ENCODE results near the gene PDGFC. TPM values are rescaled to one million over a fixed set of nuclear protein-coding genes. Genes with fewer than 3 reads are reported as not detected.

Gene PDGFC
- total and polyA plus RNA-seq, 2 donors (not counting 3 experiments of a cell fraction or from before 2014, with no cell fraction given) = 2.7 to 5.3 TPM

GRCh38 chr4:156749426-156750403 is 221.9 kb downstream of the PDGFC start:
- DNase-seq (ENCODE audit: low read depth, low spot score) (no peak), FAIRE-seq (no peak)
- H3K4me1 ChIP-seq (ENCODE audit: control insufficient read depth, extremely low read depth, insufficient read depth, low read length) = peaks cover 7% of the 10 kb centered on the region
- H3K4me3 ChIP-seq (replicated peaks in 1 of 3; ENCODE audit: insufficient read depth in 1 of 3, low read depth in 1 of 3, low read length in 3 of 3) = no peak overlapping the region
- intact Hi-C loops (cut with micrococcal nuclease) = loop anchor here (5.0 kb wide), 1 partner anchor 218 kb away; no protein-coding TSS in a partner anchor
- no TSS peak for BruUV-seq (replicated peaks)
- no peak overlapping the region for H3K9ac ChIP-seq (replicated peaks; ENCODE audit: extremely low read depth, insufficient read depth, low read length)
- POLR2A ChIA-PET = no interaction called here
- no peaks in the 10 kb centered on the region for H3K79me2 ChIP-seq (ENCODE audit: control insufficient read depth, insufficient read depth, low read length)
- TF ChIP-seq FOS (IDR thresholded peaks at IDR 0.05; ENCODE audit: borderline replicate concordance, insufficient read depth, low read length) (no peak), MYC (IDR thresholded peaks at IDR 0.05; ENCODE audit: low read depth, low read length) (no peak), POLR2A (IDR thresholded peaks at IDR 0.05; ENCODE audit: low read depth, low read length) (no peak), CTCF (IDR thresholded peaks at IDR 0.05; ENCODE audit: extremely low read depth in 1 of 2, insufficient read depth in 1 of 2, low read depth in 1 of 2, low read length in 2 of 2) (no peak), JUN (IDR thresholded peaks at IDR 0.05; ENCODE audit: borderline replicate concordance, insufficient read depth, insufficient read length, low read depth) (no peak), POLR2AphosphoS5 (IDR thresholded peaks at IDR 0.05; ENCODE audit: insufficient read depth, low read depth, low read length) (no peak), MAX (IDR thresholded peaks at IDR 0.05; ENCODE audit: insufficient read depth, insufficient read length) (no peak), EZH2 (IDR thresholded peaks at IDR 0.05; ENCODE audit: borderline replicate concordance, low read depth, low read length, severe bottlenecking) (no peak), GATA2 (IDR thresholded peaks at IDR 0.05; ENCODE audit: insufficient read depth, insufficient read length, low read depth, low read length) (no peak)
- H3K9me1 ChIP-seq (replicated peaks; ENCODE audit: control insufficient read depth, extremely low read depth, insufficient read depth, low read length) = no peaks in the 10 kb centered on the region
- H3K9me3 ChIP-seq (replicated peaks; ENCODE audit: control insufficient read depth, insufficient read depth, low read length) = no peaks in the 10 kb centered on the region
- no peak overlapping the region for H2AFZ ChIP-seq (ENCODE audit: low read depth, low read length)
- H4K20me1 ChIP-seq (replicated peaks; ENCODE audit: control insufficient read depth, extremely low read depth, insufficient read depth, low read length) = no peaks in the 10 kb centered on the region
- no peak overlapping the region for H3K4me2 ChIP-seq (ENCODE audit: insufficient read depth, low read length)
- H3K27ac ChIP-seq (ENCODE audit: insufficient read depth, low read depth, low read length) = no peak overlapping the region
- no peaks in the 10 kb centered on the region for H3K27me3 ChIP-seq (ENCODE audit: control insufficient read depth in 2 of 2, insufficient read depth in 2 of 2, low read length in 2 of 2)
- CTCF ChIA-PET = interaction anchor here (1.2 to 1.4 kb wide), 2 partner anchors 8 to 219 kb away, joined by 3 read pairs; no protein-coding TSS in a partner anchor
- no peaks in the 10 kb centered on the region for H3K36me3 ChIP-seq (ENCODE audit: control insufficient read depth in 2 of 2, extremely low read depth in 1 of 2, insufficient read depth in 2 of 2, low read length in 2 of 2)
- dilution Hi-C loops (cut with MboI; ENCODE audit: extremely low pct_ligation_motif_present, low sequenced_read_pairs) = no loop called here

Measured in endothelial cell of umbilical vein (primary cell).